GM10266 (cell line): ENCODE data around the gene OLIG2.

Experiments
- DNase-seq: peaks from one replicate; pipeline ENCODE4 v3.0.0; 2012; ENCODE audit errors: extremely low spot score
- TF ChIP-seq, protein P1 (sequence below): IDR thresholded peaks from 2 replicates; pipeline ENCODE4 v1.5.1; 2012; ENCODE audit warnings: mild to moderate bottlenecking, low read depth; ENCODE audit not compliant: control insufficient read depth, insufficient read depth; ENCODE audit errors: missing control alignments

Gene OLIG2

DNA sequence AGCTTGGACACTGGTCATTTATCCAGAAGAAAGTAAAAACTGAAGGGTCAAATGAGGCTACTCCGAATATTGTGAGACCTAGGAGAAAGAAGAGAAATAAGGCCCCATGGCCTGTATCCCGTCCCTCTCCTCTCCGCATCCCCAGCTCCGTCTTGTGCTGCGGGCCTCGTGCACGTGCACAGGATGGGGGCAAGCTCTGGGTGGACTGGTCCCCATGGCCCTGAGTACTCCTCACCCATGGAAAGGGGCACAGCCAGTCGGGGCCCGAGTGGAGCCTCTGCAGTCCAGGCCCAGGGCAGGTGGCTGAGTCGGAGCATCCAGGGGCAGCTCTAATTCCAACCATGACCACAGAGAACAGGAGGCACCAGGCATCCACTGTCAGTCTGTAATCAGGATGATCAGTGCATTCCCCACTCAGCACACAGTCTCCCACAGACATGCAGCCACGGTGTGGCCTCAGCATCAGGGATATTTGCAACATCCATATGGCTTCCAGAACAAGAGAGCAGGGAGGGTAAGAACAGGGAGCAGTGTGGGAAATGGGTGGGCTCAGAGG is 31.7 kb downstream of the OLIG2 start:
- no peak for DNase-seq

DNA sequence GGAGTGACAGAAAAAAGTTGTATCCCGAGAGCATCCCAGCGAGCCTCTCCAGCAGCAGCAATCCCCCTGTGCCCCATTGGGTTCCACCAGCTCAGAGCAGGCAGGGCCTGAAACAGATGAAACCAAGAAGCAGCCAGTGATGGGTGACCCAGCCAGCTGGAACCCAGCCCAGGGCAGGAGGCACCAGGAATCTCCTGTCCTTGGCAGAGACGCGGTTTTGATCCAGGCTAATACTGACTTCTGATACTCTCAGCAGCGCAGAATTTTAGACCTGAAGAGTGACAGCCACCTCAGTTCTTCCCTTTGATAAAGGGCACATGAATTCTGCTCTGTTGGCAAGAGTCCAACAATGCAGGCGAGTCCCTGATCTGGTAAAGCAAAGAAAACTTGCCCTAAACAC is 32.8 kb downstream of the OLIG2 start:
- TF ChIP-seq, protein P1, sequence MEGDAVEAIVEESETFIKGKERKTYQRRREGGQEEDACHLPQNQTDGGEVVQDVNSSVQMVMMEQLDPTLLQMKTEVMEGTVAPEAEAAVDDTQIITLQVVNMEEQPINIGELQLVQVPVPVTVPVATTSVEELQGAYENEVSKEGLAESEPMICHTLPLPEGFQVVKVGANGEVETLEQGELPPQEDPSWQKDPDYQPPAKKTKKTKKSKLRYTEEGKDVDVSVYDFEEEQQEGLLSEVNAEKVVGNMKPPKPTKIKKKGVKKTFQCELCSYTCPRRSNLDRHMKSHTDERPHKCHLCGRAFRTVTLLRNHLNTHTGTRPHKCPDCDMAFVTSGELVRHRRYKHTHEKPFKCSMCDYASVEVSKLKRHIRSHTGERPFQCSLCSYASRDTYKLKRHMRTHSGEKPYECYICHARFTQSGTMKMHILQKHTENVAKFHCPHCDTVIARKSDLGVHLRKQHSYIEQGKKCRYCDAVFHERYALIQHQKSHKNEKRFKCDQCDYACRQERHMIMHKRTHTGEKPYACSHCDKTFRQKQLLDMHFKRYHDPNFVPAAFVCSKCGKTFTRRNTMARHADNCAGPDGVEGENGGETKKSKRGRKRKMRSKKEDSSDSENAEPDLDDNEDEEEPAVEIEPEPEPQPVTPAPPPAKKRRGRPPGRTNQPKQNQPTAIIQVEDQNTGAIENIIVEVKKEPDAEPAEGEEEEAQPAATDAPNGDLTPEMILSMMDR = no peak
- DNase-seq = no peak

More for the DNA sequence above, 31.7 kb downstream of the OLIG2 start:
- TF ChIP-seq, protein P1 = no peak

DNA sequence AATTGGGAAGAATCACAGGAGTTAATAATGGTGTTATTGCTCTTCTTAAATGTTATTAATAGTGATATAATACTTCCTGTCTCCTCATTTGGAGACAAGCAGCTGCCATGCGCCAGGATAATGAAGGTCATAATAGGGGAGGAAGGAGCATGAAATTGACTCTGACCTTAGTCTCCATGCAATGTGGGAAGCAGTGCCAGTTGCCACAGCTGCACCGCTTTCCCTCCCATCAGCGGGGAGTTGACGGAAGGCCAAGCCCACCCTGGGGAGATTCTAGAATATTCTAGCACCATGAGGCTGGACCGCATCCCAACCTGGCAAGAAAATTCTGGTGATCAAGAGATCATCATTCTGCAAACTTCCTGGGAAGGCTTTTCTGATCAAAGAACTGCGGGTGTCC is 33.2 kb downstream of the OLIG2 start:
- DNase-seq = no peak
- TF ChIP-seq, protein P1 = no peak

DNA sequence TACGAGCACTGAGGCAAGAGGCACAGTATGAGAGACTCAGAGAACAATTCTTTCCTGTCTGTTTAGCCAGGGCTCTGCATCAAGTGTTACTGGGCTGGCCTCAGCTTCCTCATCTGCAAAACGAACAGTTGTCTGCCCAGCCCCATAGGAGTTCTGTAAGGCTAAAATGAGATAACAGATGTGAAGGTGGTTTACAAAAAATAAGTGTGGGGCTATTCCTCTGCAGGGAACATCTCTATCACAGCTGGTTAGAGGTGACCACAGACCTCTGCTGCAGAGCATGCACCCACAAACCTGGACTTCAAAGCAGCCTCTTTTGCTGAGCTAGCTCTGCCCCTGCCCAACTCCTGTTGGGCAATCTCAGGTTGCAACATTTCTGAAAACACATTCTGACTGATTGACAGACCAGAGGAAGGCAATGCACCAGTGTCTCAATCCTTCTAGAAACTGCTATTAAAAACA is 33.7 kb downstream of the OLIG2 start:
- no peak for DNase-seq
- TF ChIP-seq, protein P1 = no peak

DNA sequence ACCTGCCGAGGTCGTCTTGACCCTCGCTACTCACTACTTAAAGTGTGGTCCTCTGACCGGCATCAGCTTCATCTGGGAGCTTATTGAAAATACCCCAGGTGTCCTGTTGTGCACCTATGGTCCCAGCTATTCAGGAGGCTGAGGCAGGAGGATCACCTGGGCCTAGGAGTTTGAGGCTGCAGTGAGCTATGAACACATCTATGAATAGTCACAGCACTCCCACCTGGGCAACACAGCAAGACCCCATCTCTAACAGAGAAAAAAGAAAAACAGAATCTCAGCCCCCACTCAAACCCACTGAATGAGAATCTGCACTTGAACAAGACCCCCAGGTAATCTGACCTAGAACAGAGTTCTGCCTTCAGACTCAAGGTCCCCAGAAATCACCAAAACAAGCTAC is 35.5 kb downstream of the OLIG2 start:
- no peak for DNase-seq
- TF ChIP-seq, protein P1 = no peak

DNA sequence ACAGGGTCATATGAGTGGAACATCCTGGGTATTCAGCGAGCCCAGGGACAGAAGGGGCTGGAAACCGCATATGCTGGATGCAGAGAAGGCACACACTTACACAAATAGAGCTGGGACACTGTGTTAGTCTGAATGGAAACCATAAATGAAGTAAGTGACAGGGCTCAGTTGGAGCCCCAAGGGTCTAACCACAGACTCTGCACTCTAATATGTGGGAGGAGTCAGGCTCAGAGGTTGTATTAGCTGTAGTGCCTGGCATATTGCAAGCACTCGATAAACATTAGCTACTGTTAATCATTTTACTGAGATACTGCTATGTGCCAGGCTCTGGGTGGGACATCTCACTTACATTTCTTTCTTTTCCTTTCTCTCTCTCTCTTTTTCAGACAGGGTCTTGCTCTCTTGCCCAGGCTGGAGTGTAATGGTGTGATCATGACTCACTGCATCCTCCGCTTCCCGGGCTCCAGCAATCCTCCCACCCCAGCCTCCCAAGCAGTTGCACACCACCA is 37.7 kb downstream of the OLIG2 start:
- TF ChIP-seq, protein P1 = no peak
- DNase-seq = no peak

DNA sequence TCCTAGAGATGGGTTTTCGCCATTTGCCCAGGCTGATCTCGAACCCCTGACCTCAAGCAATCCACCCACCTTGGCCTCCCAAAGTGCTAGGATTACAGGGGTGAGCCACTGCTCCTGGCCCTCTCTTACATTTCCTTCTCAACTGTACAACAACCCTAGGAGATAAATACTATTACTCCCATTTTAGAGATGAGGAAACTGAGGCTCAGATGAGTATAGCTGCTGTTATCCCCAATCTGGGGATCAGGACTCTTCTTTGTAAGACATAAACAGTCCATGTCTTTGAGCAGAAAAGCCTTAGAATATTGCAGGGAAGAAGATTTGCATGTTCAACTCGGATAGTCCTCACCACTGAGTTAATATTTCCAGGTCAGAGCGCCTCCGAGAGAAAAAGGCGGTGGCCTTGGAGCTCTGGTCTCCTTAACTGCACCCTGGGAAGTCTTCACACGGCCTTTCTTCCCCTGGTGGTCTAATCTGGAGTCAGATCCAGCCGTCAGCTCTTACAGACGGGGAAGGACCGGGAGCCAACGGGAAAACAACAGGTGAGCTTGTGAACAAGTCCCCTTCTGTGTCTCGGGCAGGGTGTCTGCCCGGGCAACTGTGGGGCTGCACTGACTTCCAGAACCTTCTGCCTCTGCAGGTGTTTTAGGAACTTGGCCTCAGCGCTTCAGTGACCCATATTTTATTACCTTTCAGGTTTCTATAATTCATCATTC is 38.3 kb downstream of the OLIG2 start:
- TF ChIP-seq, protein P1 = no peak
- no peak for DNase-seq
